ENCODE measurements around the gene THSD4.

DNA sequence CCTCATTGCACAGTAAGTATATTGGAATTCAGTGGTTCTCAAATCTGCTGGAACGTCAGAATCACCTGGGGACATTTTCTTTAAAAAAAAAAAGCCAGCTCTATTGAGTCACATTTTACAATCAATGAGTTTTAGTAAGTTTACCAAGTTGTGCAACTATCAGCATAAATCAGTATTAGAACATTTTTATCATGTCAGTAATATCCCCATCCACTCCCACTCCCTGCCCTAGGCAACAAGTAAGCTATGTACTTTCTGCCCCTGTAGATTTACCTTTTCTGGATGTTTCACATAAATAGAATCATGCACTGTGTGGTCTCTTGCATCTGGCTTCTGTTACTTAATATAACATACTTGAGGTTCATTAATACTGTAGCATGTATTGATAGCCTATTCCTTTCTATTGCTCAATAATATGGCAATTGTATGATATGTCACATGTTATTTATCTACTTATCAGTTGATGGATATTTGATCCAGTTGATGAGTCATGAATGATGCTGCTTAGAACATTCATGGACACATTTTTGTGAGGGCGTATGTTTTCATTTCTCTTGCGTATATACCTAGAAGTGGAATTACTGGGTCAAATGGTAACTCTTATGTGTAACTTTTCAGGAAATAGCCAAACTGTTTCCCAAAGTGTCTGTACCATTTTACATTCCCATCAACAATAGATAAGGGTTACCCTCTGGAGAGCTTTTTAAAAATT, 180.5 kb downstream of the THSD4 start:
- TF ChIP-seq TGIF2 (CRISPR knock-in tag; IDR thresholded peaks at IDR 0.05) = no peak
- no peak for TF ChIP-seq FOXJ3 (CRISPR knock-in tag; IDR thresholded peaks at IDR 0.05)
- TF ChIP-seq TBL1XR1 (IDR thresholded peaks at IDR 0.05; ENCODE audit: low read length in 2 of 2) = no peak
- TF ChIP-seq NFE2L1 (tag; IDR thresholded peaks at IDR 0.05; ENCODE audit: borderline replicate concordance, low read depth) = no peak
- TF ChIP-seq TAF1 (IDR thresholded peaks at IDR 0.05; ENCODE audit: control insufficient read depth, extremely low read depth, insufficient read depth, low read length, severe bottlenecking) = no peak
- TF ChIP-seq ZC3H4 (CRISPR knock-in tag; IDR thresholded peaks at IDR 0.05; ENCODE audit: borderline replicate concordance) = no peak
- no peak for TF ChIP-seq HDAC6 (IDR thresholded peaks at IDR 0.05; ENCODE audit: low read depth, low read length)
- TF ChIP-seq HDAC2 (IDR thresholded peaks at IDR 0.05) = no peak
- TF ChIP-seq, protein P1, sequence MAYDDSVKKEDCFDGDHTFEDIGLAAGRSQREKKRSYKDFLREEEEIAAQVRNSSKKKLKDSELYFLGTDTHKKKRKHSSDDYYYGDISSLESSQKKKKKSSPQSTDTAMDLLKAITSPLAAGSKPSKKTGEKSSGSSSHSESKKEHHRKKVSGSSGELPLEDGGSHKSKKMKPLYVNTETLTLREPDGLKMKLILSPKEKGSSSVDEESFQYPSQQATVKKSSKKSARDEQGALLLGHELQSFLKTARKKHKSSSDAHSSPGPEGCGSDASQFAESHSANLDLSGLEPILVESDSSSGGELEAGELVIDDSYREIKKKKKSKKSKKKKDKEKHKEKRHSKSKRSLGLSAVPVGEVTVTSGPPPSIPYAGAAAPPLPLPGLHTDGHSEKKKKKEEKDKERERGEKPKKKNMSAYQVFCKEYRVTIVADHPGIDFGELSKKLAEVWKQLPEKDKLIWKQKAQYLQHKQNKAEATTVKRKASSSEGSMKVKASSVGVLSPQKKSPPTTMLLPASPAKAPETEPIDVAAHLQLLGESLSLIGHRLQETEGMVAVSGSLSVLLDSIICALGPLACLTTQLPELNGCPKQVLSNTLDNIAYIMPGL (CRISPR knock-in tag; IDR thresholded peaks at IDR 0.05) = no peak
- TF ChIP-seq JUN (IDR thresholded peaks at IDR 0.05; ENCODE audit: borderline replicate concordance, low read depth, low read length) = no peak
- TF ChIP-seq JUN (CRISPR knock-in tag; IDR thresholded peaks at IDR 0.05; ENCODE audit: borderline replicate concordance) = no peak
- no peak for TF ChIP-seq NR2C2 (CRISPR knock-in tag; IDR thresholded peaks at IDR 0.05)
- no peak for TF ChIP-seq NR2C2 (tag; IDR thresholded peaks at IDR 0.05)
- TF ChIP-seq ELF1 (tag; IDR thresholded peaks at IDR 0.05) = no peak
- TF ChIP-seq, protein P2, sequence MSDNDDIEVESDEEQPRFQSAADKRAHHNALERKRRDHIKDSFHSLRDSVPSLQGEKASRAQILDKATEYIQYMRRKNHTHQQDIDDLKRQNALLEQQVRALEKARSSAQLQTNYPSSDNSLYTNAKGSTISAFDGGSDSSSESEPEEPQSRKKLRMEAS (CRISPR knock-in tag; IDR thresholded peaks at IDR 0.05) = no peak
